GM12892 (cell line): ENCODE measurements around the gene EPB41.

Source experiments
- POLR2A ChIP-seq: IDR thresholded peaks from 2 replicates; pipeline ENCODE4 v1.6.1; 2011; ENCODE audit warnings: low read depth, low read length, control low read depth
- POLR2AphosphoS5 ChIP-seq: IDR thresholded peaks from 2 replicates; pipeline ENCODE4 v1.6.1; 2011; ENCODE audit warnings: low read depth, low read length, control low read depth

- TF ChIP-seq POLR2AphosphoS5: no peak
- no peak for TF ChIP-seq POLR2A
These were observed 115.3 kb downstream of the EPB41 start for GRCh38 chr1:29029667-29030066.
